HT1080 (cell line): Measurements from ENCODE around the gene SERPINA5. TPM values are rescaled to one million over a fixed set of nuclear protein-coding genes. Genes with fewer than 3 reads are reported as not detected.

Experiments
- total RNA-seq: library from RNA; depleted of rRNA; stranded (reverse); fragments of >200 nt; shearing (Covaris generic); gene quantifications from 2 replicates; pipeline ENCODE4 v1.2.3, GENCODE V29; 2014; rRNA removed

SERPINA5 gene
- total RNA-seq, 1 experiment from 2014 or later, result not detected

Other genes with a start within 250 kb of the SERPINA5 start
- gene SERPINA2, start 214.7 kb upstream of the SERPINA5 start, total RNA-seq, result not detected in 2 replicates
- gene SERPINA1, start 192.8 kb upstream of the SERPINA5 start, total RNA-seq, result 0.58 and 1.4 TPM in 2 replicates
- gene SERPINA11, start 128.6 kb upstream of the SERPINA5 start, total RNA-seq, result not detected in 2 replicates
- not detected in 2 replicates for gene SERPINA9, start 105.2 kb upstream of the SERPINA5 start, total RNA-seq
- gene SERPINA12, start 72.0 kb upstream of the SERPINA5 start, total RNA-seq, result not detected in 2 replicates
- gene SERPINA4, start 20.0 kb upstream of the SERPINA5 start, total RNA-seq, result not detected in 2 replicates
- not detected in 2 replicates for gene SERPINA3, start 31.0 kb downstream of the SERPINA5 start, total RNA-seq
- 0.14 TPM in 1 of 2 replicates, not detected in the other for gene GSC, start 188.7 kb downstream of the SERPINA5 start, total RNA-seq